Stomach (tissue), 4 donors: Measurements from ENCODE around the gene CXCL6.

Source experiments
- EP300 ChIP-seq: sonication (generic); formaldehyde crosslinking; IDR thresholded peaks from one replicate; pipeline ENCODE4 v1.6.1; 2017; ENCODE audit warnings: antibody characterized with exemption
- POLR2A ChIP-seq, 4 donors: fragments of 450-650 bp; IDR thresholded peaks; one replicate each; pipeline ENCODE4 v1.6.1; 2016; ENCODE audit warnings: antibody characterized with exemption in 4 of 4, control low read depth in 2 of 4, mild to moderate bottlenecking in 1 of 4, moderate library complexity in 1 of 4
- TF ChIP-seq, protein P1 (sequence below), 7 experiments: fragments of 450-650 bp in 4 of 7; fragments of 200-600 bp in 3 of 7; sonication (generic) in 3 of 7; IDR thresholded peaks; one replicate each; pipeline ENCODE4 v1.5.1; 2016 to 2019; ENCODE audit warnings: antibody characterized with exemption in 7 of 7, control low read depth in 2 of 7, mild to moderate bottlenecking in 1 of 7

DNA sequence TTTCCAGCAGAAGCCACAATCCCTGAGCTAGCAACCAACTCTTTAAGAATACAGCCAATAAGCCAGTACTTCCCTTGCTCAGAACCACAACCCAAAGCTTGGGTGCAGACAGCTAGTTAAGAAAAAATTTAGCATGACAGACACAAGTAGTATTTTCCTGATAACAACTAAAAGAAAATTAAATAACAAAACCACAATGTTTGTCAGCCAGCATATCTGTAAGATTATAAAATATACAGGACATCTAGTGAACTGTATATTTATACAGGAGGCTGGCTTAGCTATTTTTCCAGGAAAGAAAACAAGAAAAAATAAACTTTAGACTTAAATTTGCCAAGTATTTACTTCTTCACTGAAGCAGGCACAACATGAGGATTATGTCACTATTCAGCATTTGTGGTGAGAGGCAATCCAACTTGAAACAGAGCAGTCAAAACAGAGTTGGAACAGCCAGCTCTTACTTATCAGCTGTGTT lies 23.2 kb downstream of the CXCL6 start:
- TF ChIP-seq, protein P1, sequence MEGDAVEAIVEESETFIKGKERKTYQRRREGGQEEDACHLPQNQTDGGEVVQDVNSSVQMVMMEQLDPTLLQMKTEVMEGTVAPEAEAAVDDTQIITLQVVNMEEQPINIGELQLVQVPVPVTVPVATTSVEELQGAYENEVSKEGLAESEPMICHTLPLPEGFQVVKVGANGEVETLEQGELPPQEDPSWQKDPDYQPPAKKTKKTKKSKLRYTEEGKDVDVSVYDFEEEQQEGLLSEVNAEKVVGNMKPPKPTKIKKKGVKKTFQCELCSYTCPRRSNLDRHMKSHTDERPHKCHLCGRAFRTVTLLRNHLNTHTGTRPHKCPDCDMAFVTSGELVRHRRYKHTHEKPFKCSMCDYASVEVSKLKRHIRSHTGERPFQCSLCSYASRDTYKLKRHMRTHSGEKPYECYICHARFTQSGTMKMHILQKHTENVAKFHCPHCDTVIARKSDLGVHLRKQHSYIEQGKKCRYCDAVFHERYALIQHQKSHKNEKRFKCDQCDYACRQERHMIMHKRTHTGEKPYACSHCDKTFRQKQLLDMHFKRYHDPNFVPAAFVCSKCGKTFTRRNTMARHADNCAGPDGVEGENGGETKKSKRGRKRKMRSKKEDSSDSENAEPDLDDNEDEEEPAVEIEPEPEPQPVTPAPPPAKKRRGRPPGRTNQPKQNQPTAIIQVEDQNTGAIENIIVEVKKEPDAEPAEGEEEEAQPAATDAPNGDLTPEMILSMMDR (IDR thresholded peaks at IDR 0.05): no peak
- no peak for TF ChIP-seq EP300
- TF ChIP-seq POLR2A (IDR thresholded peaks at IDR 0.05): no peak
